ENCODE results near the gene FAM13A.

GRCh38 chr4:88775026-88775425 is 282.0 kb downstream of the FAM13A start:
- no peak for TF ChIP-seq CTCF (IDR thresholded peaks at IDR 0.05)
- TF ChIP-seq EZH2 (IDR thresholded peaks at IDR 0.05; ENCODE audit: borderline replicate concordance, insufficient read depth, low read depth, low read length, poor library complexity, severe bottlenecking), result no peak
